AG09309 (cell line): ENCODE measurements around the gene HOMEZ.
A peak's percentile ranks its signal among the peaks of the same experiment; 100 is the strongest.
"Not testable (repeated sequence)": the region's sequence is repeated elsewhere in the genome, so short reads cannot be mapped to it uniquely, and the experiment has no call there.

Experiments
- DNase-seq: peaks from one replicate; pipeline ENCODE4 v3.0.0-alpha.2; 2010; ENCODE audit warnings: low read depth
- H3K4me3 ChIP-seq: 2 replicates; pipeline ENCODE4 v1.5.1; 2011; ENCODE audit warnings: mild to moderate bottlenecking, low read depth, low read length, moderate library complexity; ENCODE audit not compliant: control insufficient read depth
- TF ChIP-seq, protein P1 (sequence below): IDR thresholded peaks from 2 replicates; pipeline ENCODE4 v1.5.1; 2011; ENCODE audit warnings: mild to moderate bottlenecking, low read depth, low read length, inconsistent platforms; ENCODE audit not compliant: insufficient read depth, control insufficient read depth; ENCODE audit errors: missing control alignments

HOMEZ gene, protein sequence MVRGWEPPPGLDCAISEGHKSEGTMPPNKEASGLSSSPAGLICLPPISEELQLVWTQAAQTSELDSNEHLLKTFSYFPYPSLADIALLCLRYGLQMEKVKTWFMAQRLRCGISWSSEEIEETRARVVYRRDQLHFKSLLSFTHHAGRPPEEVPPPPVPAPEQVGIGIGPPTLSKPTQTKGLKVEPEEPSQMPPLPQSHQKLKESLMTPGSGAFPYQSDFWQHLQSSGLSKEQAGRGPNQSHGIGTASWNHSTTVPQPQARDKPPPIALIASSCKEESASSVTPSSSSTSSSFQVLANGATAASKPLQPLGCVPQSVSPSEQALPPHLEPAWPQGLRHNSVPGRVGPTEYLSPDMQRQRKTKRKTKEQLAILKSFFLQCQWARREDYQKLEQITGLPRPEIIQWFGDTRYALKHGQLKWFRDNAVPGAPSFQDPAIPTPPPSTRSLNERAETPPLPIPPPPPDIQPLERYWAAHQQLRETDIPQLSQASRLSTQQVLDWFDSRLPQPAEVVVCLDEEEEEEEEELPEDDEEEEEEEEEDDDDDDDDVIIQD

DNA sequence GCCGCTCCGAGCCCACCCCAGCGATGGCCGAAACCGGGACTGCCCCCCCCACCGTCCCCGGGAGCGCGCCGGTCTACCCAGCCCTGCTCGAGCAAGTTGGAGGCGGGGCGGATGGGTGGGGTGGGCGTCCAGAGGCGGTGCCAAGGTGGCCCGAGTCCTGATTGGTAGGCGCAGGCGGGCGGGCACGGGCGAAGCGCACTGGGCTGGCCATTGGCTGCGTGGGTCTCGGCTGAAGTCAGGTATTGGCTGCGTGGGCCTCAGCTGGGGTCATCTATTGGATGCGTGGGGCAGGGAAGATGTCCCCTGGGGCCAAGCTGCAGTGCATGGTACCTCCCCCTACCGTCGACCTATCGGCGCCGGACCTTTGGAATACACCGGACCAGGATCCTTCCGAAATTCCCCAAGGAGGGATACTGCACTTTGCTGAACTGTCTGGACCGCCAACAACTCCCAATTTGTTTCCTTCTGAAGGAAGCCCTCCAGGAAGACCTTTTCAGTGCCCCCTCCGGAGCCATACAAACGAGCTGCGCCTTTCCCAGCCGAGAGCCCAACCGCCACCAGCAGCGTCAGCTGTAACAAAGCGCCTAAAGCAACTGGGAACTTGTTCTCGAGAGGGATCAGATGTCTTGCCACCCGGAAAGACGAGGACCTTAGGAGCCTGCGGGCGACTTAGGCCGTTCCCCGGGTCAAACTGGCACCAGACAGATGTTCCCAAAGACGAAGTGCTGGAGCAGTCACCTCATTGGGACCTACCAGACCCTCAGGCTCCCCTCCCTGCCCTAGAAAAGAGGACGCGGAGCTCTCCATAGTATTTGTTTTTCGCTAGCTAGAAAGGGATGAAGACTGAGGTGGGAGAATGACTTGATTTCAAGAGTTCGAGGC lies at the start of gene HOMEZ:
HOMEZ (minus strand) TSS at position 113 of the 882 bp plus-strand sequence. CDS start 180 bp downstream, outside the sequence.
- peak; percentile 93 for DNase-seq
- TF ChIP-seq, protein P1, sequence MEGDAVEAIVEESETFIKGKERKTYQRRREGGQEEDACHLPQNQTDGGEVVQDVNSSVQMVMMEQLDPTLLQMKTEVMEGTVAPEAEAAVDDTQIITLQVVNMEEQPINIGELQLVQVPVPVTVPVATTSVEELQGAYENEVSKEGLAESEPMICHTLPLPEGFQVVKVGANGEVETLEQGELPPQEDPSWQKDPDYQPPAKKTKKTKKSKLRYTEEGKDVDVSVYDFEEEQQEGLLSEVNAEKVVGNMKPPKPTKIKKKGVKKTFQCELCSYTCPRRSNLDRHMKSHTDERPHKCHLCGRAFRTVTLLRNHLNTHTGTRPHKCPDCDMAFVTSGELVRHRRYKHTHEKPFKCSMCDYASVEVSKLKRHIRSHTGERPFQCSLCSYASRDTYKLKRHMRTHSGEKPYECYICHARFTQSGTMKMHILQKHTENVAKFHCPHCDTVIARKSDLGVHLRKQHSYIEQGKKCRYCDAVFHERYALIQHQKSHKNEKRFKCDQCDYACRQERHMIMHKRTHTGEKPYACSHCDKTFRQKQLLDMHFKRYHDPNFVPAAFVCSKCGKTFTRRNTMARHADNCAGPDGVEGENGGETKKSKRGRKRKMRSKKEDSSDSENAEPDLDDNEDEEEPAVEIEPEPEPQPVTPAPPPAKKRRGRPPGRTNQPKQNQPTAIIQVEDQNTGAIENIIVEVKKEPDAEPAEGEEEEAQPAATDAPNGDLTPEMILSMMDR, result no peak
- peak within 1 kb of the TSS; percentile 87 for H3K4me3 ChIP-seq

GRCh38 chr14:23335623-23336022 lies 49.7 kb upstream of the HOMEZ start:
- DNase-seq, result no peak
- no peak overlapping the region for H3K4me3 ChIP-seq
- TF ChIP-seq, protein P1, result no peak

DNA sequence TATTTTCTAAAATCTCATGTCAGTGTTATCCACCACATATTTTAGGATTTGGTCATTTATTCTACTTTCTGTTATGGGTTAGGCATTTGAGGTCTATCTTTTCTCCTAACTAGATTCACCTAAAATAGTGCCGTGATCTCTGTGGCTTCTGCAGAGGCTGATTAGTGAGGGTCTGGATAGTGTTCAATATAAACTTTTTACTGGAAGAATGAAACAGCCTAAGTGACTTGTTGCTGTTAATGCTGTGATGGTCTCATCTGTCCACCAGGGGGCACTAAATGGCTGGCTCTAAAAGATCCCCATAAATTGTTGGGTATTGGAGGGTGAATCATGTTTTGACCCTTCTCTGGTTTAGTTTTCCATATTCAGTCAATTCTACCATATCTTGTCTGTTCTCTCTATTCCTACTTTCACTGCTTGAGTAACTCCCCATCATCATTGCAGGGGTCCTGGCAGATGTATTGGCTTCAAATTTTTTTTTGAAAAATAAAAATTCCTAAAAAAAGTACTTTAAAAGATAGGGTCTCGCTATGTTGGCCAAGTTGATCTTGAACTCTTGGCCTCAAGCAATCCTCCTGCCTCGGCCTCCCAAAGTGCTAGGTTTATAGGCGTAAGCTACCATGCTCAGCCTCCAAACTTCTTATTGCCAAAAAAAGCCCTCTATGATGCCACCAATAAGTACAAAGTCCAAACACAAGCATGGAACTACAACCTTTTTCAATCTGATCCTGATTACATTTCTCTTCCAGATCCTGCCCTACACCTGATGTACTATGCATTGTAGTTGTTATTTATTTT lies 42.2 kb upstream of the HOMEZ start:
- TF ChIP-seq, protein P1, result peak; percentile 81
- peak; percentile 44 for DNase-seq
- H3K4me3 ChIP-seq, result no peak overlapping the region

GRCh38 chr14:23326491-23327332 lies 40.8 kb upstream of the HOMEZ start:
- no peak for DNase-seq
- TF ChIP-seq, protein P1, result no peak
- no peak overlapping the region for H3K4me3 ChIP-seq

DNA sequence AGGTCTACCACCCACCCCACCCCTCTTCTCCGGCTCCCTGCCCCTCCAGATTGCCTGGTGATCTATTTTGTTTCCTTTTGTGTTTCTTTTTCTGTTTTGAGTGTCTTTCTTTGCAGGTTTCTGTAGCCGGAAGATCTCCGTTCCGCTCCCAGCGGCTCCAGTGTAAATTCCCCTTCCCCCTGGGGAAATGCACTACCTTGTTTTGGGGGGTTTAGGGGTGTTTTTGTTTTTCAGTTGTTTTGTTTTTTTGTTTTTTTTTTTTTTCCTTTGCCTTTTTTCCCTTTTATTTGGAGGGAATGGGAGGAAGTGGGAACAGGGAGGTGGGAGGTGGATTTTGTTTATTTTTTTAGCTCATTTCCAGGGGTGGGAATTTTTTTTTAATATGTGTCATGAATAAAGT lies 39.8 kb upstream of the HOMEZ start:
- not testable (repeated sequence) for DNase-seq, H3K4me3 ChIP-seq

- no peak overlapping the region for H3K4me3 ChIP-seq
- DNase-seq, result no peak
- TF ChIP-seq, protein P1, result no peak
These were observed 39.1 kb upstream of the HOMEZ start for GRCh38 chr14:23324993-23325392.
